DMS79 (cell line): ENCODE measurements around the gene IFI30.
"Not testable (repeated sequence)": the region's sequence is repeated elsewhere in the genome, so short reads cannot be mapped to it uniquely, and the experiment has no call there.

ENCODE experiments used
- DNase-seq: peaks from one replicate; lab custom pipeline; 2025; lab: John Stamatoyannopoulos, UW

The IFI30 gene

GRCh38 chr19:18152817-18153555 lies 20.6 kb upstream of the IFI30 start, which contains the start of gene PIK3R2:
Gene PIK3R2 (plus strand): TSS chr19:18153163. CDS start chr19:18155880, 2,717 bp downstream.
- peak; percentile 96 for DNase-seq

GRCh38 chr19:18153556-18154134 lies 20.0 kb upstream of the IFI30 start:
- no peak for DNase-seq

- no peak for DNase-seq
Observed at GRCh38 chr19:18155095-18156087, 18.2 kb upstream of the IFI30 start.

GRCh38 chr19:18156268-18156667 lies 17.3 kb upstream of the IFI30 start:
- no peak for DNase-seq

GRCh38 chr19:18156841-18157464 lies 16.7 kb upstream of the IFI30 start:
- DNase-seq: peak; percentile 87

- DNase-seq: peak; percentile 91
Observed at GRCh38 chr19:18157465-18158063, 16.0 kb upstream of the IFI30 start.

GRCh38 chr19:18158467-18158866 lies 15.1 kb upstream of the IFI30 start:
- DNase-seq: no peak

- not testable (repeated sequence) for DNase-seq
Observed at GRCh38 chr19:18159059-18159616, 14.5 kb upstream of the IFI30 start.

- no peak for DNase-seq
Observed at GRCh38 chr19:18159810-18160209, 13.8 kb upstream of the IFI30 start.

- DNase-seq: no peak
Observed at GRCh38 chr19:18160493-18160970, 13.1 kb upstream of the IFI30 start.

- DNase-seq: no peak
Observed at GRCh38 chr19:18160971-18161635, 12.5 kb upstream of the IFI30 start.

- DNase-seq: no peak
Observed at GRCh38 chr19:18161636-18162002, 12.0 kb upstream of the IFI30 start.

GRCh38 chr19:18164072-18164471 lies 9.5 kb upstream of the IFI30 start:
- no peak for DNase-seq

- DNase-seq: no peak
Observed at GRCh38 chr19:18165794-18166544, 7.6 kb upstream of the IFI30 start.

- no peak for DNase-seq
Observed at GRCh38 chr19:18167011-18167410, 6.6 kb upstream of the IFI30 start.

GRCh38 chr19:18167975-18168645 lies 5.5 kb upstream of the IFI30 start:
- DNase-seq: no peak

- DNase-seq: no peak
Observed at GRCh38 chr19:18168673-18169381, 4.8 kb upstream of the IFI30 start.

GRCh38 chr19:18170714-18171255 lies 2.8 kb upstream of the IFI30 start:
- no peak for DNase-seq
